HG03439 (cell line): Measurements from ENCODE around the gene GFER.
A peak's percentile ranks its signal among the peaks of the same experiment; 100 is the strongest.
"Not testable (repeated sequence)": the region's sequence is repeated elsewhere in the genome, so short reads cannot be mapped to it uniquely, and the experiment has no call there.

Source experiments
- ATAC-seq: cut with Tn5 transposase; IDR thresholded peaks from one replicate; pipeline ENCODE4 v1.9.1; 2021; ENCODE audit warnings: mild to moderate bottlenecking, moderate library complexity; ENCODE audit not compliant: unreplicated experiment

The GFER gene

DNA sequence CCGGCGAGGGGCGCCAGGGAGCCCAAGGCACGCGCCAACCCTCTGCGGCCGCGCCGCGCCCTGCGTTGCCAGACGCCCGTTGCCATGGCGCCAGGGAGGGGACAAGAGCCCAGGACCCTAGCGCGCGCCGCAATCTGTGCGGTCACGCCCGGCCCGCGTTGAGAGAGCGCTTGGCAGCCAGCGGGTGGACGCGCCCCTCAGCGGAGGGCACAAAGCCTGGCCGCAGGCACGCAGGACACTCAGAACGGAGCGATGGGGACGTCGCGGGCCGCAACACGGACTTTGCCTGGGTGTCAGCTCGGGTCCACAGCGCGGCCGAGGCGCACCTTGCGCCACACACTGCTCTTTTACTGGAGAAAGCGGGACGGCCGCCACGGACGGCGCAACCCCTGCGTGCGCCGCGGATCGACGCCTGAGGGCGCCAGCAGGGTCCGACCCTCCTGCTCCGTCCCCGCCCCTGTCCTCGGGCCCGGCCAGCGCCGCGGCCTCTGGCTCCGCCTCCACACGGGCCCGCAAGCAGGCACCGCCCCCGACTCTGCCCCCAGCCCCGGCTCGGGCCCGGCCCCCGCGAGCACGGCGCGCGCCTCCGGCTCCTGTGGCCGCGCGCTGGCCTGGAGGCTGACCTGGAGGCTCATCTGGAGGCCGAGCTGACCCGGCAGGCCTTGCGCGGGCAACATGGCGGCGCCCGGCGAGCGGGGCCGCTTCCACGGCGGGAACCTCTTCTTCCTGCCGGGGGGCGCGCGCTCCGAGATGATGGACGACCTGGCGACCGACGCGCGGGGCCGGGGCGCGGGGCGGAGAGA, at the start of gene GFER:
Gene GFER (plus strand): TSS at position 650 of the 803 bp plus-strand sequence. CDS start 26 bp downstream, at position 676.
- ATAC-seq, result peak; percentile 73

DNA sequence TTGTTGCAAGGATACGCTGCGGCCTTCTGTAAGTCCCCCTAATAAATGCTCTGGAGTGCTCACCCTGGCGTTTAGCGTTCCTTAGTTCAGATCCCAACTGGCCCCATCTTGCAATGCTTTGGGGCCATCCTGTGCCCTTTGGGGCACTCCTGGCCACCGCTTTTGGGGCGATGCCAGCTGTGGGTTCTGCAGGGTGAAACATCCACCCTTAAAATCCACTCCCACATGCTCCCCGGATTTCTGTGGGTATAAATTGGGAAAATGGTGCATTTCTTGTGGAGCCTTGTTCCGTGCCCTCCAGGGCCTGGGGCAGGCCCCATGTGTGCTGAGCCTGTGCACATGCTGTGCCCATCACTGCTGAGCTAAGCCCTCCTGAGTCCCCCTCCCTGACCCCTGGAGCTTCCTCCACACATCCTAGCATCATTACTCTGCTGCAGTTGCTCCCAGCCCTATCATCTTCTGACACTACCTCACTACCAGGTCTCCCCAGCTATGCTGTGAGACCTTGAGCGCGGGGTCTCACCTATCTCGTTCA, 47.0 kb upstream of the GFER start:
- ATAC-seq, result no peak

DNA sequence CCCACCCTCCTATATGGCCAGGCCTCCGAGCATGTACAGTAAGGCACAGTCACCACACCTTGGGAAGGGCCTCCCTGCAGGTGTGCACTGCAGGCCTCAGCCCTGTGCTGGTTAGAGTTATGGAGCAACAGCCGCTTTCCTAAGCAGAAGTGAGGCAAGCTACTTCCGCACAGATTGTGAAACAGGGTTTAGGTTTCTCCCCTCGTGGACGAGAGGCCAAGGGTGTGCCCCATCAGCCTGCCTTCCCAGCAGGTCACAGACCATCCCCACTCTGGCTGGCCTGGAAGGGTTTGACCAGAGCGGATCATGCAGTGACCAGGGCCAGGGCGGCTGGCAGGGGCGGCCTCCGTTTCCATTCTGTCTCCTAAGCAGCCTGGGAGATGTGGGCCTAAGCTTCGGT, 45.7 kb upstream of the GFER start:
- no peak for ATAC-seq

DNA sequence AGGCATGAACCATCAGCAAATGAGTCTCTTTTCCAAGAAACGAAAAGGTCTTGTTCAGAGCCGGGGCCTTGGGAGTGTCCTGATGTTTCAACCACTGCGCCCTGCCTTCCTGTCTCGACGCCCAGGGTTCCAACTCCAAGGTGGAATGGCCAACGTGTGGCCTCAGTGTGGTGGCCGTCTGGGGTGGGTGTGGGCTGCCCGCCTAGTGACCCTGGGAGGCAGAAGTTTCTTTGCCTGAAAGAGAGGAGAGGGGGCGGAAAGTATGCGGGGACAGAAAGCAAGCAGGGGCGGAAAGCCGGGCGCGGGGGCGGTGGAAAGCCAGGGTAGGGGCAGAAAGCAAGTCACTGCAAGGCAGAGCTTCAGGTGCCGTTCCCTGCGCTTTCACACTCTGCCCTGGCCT, 45.1 kb upstream of the GFER start:
- no peak for ATAC-seq

DNA sequence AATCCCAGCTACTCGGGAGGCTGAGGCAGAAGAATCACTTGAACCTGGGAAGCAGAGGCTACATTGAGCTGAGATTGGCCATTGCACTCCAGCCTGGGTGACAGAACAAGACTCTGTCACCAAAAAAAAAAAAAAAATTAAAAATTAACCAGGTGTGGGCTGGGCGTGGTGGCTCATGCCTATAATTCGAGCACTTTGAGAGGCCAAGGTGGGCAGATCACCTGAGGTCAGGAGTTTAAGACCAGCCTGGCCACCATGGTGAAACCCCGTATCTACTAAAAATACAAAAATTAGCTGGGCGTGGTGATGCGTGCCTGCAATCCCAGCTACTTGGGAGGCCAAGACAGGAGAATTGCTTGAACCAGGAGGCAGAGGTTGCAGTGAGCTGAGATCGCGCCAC, 44.2 kb upstream of the GFER start:
- ATAC-seq, result not testable (repeated sequence)

DNA sequence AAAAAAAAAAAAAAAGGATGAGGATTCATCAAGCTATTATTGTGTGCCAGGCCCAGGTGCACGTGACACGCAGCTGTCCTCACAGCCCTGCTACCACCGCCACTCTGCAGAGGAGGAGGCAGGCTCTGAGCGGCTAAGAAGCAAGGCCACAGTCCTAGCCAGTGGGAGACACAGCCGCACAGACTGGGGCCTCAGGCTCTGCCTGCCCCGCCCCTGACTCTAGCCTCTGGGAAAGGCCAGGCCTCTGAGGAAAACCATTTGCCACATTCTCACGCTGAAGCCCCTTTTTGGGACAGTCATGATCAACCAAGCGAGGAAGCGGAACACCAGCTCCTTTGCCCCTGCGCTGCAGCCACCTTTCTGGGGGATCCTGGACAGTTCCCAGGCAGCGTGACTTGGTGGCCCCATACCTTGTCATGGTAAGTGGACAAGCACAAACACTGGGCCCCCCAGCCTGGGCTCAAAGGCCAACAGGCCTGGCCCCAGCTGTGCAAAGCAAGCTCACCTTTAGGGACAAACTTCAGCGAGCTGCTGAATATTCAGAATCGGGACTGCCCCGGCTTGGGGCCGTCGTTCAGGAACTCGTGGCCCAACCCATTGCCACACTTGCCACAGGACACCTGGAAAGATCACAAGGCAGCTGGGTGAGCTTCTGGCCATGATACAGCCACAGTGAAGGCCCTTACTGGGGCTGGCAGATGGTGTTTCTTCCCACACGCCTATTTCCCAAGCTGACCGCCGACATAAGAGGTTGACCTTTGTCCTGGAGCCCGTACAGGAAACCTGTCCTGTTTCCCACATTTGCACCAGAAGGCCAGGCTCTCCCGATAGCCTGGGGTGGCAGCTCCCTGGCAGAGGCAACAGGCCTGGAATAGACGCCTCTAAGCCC, 43.5 kb upstream of the GFER start:
- no peak for ATAC-seq

DNA sequence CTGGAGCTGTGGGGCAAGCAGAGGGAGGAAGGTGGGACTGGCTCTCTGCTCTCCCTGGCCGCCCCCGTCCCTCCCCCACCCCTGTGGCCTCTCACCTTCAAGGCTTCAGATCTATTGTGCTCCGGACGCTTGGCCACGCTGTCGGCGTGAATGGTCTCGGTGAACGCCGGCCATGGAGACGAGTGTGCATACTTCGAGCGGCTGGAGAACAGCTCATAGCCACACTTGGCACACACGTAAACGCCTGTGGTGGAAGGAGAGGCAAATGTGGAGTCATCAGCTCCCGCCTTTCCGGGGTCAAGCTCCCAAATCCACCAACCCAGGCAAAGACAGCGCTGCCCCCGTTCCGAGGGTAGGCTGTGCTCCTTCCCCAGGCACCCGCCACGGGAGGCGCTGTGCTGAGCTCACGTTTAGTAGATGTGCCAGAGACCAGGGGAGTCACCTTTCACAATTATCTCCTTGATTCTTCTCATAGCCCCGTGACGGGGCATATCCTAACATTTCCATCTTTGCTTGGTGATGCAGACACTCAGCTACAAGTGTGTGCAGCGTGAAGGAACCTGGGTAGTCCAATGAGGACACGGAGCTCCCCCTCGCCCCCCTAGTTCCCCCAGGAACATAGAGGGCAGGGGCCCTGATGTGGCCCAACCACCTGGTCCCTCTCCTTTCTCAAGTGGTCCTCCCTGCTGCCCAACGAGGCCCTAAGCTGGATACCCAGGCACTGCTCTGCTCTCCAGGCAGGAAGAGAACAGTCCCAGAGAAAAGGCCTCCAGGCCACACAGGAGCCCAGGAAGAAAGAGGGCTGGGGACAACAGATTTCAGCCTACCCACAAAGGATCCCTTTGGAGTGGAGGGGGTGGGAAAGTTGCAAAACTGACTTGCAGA, 42.6 kb upstream of the GFER start:
- no peak for ATAC-seq

DNA sequence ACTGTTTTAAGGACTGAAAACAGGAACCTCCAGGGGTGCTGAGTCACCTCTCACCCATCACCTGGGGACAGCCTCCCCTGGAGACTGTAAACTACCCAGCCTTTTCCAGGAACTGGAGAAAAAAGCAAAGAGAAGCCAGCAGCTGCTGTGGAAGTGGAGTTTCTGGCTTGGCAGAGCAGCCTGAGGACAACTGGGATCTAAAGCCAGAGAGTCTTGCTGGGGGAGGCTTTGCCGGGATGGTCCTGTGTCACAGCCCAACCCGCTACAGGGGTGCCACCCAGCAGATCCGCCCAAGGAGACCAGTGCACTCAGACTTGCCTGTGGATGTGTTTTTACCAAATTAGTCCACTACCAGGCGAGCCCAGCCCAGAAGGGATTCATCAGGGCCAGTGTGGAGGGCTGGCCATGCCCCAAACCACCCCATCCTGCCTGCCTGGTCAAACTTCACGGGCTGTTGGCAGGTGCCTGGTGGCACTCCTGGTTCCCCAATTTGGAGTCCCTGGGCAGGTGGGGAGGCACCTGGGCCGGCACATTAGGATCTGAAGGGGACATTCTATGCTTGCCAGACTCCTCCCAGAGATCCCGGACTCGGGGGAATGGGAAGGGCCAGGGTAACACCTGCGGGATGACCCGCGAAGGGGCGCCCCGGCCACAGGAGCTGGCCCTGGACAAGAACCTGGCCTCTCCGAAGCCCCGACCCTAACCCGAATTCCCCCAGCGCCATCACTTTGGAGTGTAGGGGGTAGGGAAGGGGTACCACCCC, 41.8 kb upstream of the GFER start:
- no peak for ATAC-seq

DNA sequence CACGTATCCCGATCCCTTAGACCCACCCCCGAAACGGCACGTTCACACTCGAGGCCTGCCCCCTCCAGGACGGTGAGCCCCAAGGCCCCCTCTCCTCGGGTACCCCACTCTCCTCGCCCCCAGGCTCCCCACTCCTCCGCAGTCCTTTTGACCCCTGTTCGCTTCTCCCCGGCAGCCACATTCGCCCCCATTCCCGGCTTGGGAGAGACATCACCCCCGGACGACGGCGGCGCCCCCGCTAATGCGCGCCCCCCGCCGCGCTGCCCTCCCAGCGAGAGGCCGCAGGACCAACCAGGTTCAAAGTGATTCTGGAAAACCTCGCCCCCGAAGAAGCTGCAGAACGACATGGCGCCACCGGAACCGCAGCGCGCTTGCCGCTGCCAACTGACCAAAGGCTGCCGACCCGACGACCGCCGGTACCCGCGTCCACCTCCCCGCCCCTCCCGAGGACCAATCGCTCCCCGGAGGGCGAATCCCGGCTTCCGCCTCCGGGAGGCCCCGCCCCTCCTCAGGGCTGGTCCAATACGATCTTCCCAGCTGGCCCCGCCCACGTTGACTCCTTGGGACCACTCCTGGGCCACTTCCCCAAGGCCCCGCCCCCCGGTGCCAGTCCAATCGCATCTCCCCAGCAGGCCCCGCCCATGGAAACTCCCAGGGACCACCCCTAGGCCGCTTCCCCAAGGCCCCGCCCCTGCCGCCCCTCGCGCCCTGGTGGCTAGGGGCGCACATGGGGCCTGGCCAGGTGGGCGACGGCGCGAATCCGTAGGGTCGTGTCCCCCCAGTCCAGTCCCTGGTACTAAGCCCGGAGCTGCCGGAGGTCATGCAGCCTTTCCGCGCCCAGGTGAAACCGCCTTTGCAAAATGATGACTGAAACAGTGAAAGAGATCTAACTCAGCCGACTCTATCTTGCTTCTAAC, 40.9 kb upstream of the GFER start, which contains the start of gene MSRB1:
Gene MSRB1 (minus strand): TSS at position 390 of the 917 bp plus-strand sequence. CDS start 43 bp downstream, at position 347.
- peak; percentile 83 for ATAC-seq

DNA sequence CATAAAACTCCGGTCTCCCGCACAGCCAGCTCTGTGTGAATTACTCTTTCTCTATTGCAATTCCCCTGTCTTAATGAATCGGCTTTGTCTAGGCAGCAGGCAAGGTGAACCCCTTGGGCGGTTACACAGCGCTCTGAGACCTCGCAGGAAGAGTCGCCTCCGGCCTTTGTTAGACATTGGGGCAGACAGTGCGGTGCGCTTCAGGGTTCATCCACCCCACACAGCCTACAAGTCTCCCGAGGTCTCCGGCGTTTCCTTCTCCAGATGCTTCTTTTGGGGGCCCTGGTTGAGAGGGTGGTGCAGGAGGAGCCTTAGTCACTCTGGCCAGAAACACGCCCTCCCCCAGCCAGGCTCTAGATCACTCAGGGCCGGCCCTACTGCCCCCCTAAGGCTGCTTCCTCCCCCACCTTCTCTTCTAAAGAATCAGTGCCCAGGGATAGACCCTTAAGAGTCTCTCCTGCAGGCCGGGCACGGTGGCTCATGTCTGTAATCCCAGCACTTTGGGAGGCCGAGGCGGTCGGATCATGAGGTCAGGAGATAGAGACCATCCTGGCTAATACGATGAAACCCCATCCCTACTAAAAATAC, 39.3 kb upstream of the GFER start:
- ATAC-seq, result no peak

DNA sequence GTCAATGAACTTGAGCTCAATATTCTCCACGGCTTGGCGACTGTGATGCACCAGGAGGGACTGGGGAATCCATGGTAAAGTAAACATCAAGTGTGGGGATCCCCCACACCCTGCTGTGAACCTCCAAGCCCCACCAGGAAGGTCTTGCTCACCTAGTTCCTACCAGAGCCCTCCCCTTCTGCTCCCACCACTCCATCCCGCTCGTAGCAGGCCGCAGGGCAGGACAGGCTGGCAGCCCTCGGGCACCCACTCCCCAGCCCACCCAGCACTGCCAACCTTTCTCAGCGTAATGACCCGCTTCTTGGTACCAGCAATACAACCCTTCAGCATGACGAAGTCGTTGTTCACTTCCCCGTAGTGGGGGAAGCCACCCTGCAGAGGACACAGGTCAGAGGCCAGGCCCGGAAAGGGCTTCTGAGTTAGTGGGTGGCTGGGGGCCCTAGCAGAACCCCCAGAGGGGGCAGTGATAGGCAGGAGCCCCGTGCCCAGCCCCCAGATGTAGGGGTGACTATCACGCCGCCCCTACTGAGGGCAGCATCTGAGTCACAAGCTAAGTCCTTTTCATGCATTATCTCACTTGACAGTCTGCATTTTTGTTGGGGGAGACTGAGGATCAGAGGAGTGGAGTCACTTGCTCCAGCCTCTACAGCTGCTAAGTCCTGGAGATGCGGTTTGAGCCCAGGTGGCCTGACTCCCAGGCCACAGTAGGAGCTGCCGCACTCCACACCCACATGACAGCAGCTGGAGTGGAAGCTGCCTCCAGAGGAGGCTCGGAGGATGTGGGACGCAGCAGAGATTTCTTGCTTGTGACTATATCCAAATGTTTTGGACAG, 38.2 kb upstream of the GFER start:
- ATAC-seq, result no peak

DNA sequence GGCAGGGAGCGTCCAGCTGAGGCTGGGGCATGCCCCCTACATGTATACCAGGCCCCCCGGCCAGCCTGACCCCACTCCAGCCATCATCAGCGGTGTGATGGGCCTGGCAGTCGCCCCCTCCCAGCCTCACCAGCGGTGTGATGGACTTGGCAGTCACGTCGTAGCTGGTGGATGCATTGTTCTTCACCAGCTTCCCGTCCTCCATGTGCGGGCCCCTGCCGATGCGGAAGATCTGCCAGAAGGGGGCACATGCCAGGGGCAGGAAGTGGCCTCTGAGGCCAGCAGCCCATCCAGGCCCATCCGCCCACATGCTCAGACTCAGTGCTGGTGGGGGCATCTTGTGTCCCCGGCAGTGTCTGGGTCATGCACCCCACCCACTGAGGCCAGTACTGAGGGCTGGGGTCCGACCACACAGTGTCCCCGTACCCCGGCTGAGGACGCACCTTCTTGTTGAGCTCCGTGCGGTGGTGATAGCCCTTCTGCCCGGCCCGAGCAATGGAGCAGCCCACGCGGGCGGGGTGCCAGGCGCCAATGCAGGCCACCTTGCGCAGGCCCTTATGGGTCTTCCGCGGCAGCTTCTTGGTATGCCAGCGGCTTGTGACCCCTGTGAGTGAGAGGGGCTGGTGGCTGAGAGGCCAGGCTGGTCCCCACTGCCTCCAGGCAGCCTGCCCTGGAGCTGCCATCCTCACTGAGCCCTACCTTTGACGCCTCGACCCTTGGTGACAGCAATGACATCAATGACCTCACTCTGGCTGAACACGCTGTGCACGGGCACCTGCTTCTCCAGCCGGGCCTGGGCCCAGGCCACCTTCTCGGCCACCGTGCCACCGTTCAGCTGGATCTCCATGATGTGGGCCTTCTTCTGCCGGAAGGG, 37.3 kb upstream of the GFER start:
- no peak for ATAC-seq

DNA sequence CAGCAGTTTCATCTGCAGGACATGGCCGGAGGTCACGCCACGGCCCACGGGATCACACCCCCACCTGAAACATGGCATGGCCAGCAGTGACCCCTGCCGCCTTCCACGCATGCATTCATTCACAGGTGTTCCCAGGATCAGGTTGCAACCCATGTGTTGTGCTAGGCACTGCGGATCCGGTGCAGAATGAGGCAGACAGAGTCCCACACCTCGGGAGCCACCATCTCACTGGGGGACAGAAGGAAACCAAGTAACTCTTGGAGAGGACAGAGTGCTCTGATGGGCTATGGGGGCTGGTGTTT, 36.7 kb upstream of the GFER start:
- ATAC-seq, result no peak

DNA sequence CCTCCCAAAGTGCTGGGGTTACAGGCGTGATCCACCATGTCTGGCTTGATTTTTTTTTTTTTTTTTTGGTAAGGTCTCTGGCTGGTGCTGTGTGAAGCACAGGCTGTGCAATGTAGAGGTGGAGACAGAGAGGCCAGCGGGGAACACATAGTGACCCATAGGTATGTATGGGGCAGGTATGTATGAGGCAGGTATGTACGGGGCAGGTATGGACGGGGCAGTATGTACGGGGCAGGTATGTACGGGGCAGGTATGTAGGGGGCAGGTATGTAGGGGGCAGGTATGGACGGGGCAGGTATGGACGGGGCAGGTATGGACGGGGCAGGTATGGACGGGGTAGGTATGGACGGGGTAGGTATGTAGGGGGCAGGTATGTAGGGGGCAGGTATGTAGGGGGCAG, 34.5 kb upstream of the GFER start:
- no peak for ATAC-seq

DNA sequence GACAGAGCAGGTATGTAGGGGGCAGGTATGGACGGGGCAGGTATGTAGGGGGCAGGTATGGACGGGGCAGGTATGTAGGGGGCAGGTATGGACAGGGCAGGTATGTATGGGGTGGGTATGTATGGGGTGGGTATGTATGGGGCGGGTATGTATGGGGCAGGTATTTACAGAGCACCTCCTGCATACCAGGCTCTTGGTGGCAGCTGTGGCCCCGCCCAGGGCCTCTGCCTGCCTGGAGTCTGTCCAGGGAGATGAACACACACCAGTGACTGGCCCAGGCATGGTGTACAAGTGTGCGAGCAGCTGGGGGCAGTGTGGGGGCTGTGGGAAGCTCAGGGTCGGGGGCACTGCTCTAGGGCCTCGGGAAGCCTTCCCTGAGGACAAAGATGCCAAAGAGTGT, 33.9 kb upstream of the GFER start:
- ATAC-seq, result no peak

DNA sequence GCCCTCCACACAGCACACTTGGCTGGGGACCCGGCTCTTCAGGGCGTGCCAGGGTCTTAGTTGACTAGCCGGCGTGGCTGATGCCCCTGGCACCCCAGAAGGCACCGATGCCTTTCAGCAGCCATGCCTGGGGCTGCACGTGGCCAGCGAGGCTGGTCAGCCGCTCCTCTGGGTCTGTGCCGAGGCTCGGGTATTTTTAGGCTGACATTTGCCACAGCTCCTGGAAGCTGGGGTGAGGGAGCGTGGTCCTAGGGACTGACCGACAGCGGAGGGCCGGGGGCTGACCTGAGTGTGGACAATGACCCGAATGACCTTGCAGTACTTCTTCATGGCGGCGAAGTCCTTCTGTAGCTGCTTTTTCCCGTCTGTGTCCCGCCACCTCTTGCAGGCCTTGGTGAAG, 33.4 kb upstream of the GFER start:
- no peak for ATAC-seq

DNA sequence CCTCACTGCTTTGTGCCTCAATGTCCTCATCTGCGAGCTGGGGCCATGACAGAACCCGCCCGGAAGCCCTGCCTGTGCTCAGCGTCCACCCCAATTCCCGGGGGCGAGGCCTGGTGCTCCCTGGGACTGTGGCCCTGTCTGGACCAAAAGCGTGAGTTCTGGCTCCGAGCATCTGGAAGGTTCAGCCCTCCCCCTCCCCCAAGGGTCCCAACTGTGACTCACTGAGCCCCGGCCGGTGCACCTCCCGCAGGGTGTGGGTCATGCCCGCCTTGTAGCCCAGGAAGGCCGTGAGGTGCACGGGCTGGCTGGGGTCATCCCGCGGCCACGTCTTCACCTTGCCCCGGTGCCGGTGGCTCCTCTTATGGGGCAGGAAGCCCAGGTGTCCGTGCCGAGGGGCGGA, 30.3 kb upstream of the GFER start:
- ATAC-seq, result no peak
